Myocyte (in vitro differentiated cells): Measurements from ENCODE around the gene REXO1. TPM values are rescaled to one million over a fixed set of nuclear protein-coding genes. Genes with fewer than 3 reads are reported as not detected.

Experiments
- DNase-seq: peaks from one replicate; pipeline ENCODE4 v3.0.0-alpha.2; 2012; ENCODE audit warnings: low read depth
- total RNA-seq: library from RNA; depleted of rRNA; stranded (reverse); fragments of >200 nt; gene quantifications from 2 replicates; pipeline ENCODE4 v1.2.3, GENCODE V29; 2014

The REXO1 gene
- total RNA-seq, 1 donor from 2014 or later: 9.4 TPM

DNA sequence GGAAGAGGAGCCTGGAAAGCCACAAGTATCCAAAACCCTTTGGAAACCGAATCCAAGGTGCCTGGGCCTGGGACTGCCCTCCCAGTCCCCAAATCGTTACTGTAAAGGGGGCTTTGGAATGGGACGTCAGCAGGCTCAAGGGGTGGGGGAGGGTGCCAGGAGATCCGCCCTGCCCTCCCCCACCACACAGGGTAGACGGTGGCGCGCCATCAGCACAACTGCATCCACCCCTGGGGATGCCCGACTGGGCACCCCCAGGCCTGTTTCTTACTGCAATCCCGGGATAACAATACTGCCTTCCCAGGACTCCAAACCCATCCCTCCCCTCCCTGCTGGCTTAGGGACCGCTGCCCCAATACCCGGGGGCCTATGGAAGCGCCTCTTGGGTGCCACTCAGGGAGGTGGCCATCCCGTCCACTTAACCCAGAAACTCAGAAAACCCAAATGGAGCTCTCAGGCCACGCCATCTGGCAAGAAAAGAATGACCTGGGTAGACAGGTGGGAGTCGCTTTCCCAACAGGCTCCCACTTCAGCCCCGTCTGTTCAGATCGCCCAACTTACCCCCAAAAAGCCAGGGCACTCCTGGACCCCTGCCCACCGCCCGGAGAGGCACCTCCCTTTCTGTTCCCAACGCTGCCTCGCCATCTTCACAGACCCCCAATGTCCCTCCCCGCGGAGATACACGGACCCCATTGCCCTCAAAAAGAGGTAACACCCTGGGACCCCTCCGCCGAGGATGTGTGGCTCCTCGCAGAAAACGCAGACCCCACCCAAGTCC is 12.7 kb upstream of the REXO1 start:
- DNase-seq: no peak

GRCh38 chr19:1860042-1860775 is 11.9 kb upstream of the REXO1 start:
- peak; percentile 62 for DNase-seq

- DNase-seq: no peak
Measured at GRCh38 chr19:1859331-1859781, 11.1 kb upstream of the REXO1 start.

- no peak for DNase-seq
Measured at GRCh38 chr19:1858412-1859081, 10.3 kb upstream of the REXO1 start.

DNA sequence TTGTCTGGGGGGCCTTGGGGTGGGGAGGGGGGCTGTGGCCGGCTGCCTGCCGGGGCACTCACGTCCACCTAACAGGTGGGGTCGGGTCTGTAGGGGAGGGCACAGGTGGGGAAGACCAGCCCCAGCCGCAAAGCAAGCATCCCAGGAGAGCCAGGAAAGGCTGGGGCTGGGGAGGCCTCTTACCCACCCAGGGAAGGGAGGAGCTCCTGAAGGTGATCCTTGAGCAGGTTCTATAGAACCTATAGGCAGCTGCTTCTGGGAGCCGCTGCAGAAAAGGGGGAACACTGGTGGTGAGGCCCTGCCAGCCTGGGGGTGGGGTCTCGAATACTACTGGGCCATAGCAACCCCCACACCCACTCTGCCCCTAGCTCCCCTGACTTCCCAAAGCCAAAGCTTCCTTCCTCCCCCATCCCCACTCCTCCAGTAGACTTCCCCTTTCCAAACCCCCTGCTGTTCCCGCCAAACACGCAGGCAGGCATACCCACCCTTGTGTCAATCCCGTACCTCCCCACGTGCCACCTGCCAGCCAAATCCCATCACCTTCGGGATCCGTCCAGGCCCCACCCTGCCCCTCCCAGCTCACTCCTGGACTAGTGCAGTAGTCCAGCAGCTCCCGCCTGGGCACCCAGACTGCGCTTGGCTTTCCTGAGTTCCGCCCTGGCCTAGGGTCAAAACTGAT is 9.5 kb upstream of the REXO1 start:
- DNase-seq: no peak

DNA sequence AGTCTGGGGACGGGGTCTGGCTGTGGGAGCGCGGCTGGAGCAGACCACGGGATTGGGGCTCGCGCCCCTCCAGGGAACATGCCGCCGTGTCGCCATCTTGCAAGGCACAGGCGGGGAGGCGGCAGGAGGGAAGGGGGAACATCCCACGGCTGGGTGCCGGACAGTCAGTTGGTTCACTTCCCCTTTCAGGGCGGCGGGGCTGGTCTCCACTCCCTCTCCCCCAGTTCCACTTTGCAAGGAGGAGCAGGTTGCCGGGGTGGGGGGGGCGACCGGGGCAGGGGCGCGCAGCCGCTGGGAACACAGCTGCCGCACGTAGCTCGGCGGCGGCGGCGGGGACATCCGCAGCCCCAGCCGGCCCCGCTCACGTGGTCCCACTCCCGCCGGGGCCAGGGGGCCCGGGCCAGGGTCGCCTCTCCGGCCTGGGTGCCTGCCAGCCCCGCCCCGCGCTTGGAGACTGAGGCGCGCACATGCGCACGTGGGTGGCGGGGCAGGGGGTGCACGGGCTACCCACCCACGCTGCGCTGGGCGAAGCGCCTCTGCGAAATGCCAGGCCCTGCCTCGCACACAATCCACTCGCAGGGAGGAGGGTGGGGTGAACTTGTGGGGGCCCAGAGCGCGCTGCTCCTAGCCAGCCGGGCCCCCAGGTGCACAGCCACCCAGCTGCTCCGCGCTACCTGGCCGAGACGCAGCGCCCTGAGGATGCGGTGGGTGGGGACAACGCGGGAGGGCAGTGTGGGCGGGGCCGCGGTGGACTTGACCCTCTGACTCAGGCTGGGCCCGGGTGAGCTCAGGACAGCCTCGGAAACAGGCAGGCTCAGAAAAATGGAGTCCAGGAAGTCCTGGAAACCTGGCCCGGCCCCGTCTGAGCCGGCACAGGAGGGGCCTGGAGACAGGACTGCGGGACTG is 8.7 kb upstream of the REXO1 start:
- DNase-seq: peak; percentile 69

DNA sequence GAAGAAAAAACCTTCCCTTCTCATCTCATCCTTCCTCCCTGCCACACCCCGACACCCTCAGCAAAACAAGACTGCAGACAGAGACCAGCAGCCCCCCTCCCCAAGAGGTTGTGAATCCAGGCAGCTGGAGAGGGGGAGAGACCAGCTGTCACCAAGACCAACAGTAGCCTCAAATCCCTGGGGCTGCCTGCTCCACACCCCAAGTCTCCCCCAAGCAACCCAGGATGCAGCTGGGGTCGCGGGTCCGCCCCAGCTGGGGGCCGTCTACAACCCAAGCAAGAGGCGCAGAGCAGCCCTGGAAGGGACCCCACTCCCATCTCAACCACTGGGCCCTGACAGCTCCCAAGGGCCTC is 8.0 kb upstream of the REXO1 start:
- peak; percentile 74 for DNase-seq

DNA sequence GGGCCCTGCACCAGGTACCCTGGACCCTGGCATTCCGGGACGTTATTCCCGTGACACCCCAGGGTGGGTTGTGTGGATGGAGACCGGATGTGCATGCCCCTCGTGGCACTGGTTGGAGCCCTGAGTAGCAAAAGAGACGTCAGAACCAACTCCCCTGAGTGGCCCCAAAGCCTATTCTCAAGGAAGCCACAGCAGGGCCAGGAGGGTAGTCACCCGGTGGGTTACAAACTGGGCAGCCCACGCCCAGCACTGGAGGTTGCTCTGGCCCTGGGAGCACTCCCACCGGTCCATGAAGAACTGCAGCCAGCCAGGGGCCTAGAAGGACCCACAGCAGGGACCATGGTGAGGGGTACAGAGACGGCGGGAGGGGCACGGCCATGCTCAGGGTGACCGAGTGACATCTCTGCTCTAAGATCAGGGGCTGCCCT is 7.6 kb upstream of the REXO1 start:
- DNase-seq: peak; percentile 56

- peak; percentile 91 for DNase-seq
Measured at GRCh38 chr19:1855040-1855827, 7.0 kb upstream of the REXO1 start.

- DNase-seq: no peak
Measured at GRCh38 chr19:1854542-1855039, 6.3 kb upstream of the REXO1 start.

DNA sequence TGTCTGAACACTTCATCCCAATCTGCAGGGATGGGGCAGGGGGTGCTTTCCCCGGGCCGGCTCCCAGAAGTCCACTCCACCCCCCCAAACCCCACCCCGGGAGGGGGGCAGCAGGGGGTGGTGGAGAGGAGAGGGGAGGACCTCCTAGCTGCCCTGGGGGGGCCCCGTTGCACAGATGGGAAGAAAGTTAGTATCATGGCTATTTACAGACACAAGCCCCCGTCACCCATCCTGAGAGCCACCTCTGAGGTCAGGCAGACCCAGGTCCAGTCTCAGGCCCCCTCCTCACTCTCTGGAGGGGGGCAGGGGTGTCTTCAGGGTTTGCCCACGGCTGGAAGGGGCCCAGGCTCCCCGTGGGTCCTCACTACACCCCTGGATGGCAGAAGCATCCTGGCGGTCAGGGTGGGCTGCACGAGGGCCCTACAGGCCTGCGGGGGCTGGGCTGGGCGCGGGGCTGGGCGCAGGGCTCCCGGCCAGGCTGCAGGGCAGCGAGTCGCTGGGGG is 5.8 kb upstream of the REXO1 start:
- DNase-seq: no peak

- DNase-seq: peak; percentile 67
Measured at GRCh38 chr19:1853295-1854038, 5.2 kb upstream of the REXO1 start.

DNA sequence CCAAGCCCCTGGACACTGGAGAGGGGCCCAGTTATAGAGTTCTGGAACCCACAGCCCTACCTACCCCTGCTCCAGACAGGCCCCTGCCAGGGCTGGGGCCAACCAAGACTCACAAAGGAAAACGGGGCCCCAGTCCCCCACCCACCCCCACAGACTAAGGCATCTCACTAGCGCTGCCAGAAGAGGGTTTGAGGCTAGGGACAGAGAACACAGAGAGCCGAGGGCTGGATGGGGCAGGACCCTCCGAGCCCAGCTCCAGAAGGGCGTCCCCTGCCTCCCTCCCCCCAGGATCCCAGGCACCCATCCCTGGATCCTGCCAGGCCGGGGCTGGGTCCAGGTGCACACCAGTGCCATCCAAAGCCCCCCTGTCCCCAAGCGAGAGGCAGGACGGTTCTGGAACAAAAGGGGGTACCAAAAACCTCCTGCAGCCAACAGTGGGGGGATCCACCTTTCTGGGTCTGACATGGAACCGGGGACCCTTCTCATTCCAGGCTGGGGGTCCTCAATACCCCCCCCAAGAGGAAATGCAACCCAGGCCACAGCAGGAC is 4.4 kb upstream of the REXO1 start:
- DNase-seq: no peak

DNA sequence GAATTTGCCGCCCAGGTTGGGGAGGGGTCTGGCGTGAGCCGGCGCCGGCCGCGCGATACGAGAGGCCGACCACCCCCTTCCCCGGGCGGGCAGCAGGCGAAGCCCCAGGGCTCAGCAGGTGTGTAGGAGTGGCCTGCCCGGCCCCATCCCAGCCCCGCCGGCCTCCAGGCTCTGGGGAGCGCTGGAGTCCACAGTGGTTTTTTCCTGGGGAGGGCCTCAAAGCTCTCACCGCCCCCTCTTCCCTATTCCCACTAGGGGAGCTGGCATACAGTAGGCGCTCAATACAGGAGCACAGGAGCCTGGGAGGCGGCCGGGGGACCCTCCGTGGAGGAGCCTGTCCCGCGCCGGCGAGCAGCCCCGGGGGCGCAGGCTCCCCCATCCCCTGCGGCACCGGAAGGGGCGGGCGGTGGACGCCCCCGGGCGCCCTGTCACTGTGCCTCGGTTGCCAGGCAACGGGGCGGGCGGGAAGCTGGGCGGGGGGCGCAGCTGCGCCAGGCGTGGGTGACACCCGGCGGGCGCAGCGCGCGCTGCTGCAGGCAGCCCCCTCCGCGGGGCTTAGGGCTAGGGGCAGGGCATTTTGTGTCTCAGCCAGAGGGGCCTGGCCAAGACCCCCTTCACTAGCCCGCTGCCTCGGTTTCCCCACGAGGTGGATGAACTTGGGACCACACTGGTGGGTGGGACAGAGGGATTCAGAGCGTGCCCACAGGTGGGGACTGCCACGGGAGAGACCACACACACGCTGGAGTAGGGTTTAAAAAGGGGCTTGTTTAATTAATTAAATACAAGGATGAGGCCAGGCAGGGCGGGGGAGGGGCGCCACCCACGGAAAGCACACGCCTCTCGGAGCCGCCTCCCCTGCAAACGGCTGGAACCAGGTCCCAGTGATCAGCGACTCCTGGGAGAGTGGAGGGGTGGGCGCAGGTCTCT is 3.6 kb upstream of the REXO1 start:
- DNase-seq: no peak

DNA sequence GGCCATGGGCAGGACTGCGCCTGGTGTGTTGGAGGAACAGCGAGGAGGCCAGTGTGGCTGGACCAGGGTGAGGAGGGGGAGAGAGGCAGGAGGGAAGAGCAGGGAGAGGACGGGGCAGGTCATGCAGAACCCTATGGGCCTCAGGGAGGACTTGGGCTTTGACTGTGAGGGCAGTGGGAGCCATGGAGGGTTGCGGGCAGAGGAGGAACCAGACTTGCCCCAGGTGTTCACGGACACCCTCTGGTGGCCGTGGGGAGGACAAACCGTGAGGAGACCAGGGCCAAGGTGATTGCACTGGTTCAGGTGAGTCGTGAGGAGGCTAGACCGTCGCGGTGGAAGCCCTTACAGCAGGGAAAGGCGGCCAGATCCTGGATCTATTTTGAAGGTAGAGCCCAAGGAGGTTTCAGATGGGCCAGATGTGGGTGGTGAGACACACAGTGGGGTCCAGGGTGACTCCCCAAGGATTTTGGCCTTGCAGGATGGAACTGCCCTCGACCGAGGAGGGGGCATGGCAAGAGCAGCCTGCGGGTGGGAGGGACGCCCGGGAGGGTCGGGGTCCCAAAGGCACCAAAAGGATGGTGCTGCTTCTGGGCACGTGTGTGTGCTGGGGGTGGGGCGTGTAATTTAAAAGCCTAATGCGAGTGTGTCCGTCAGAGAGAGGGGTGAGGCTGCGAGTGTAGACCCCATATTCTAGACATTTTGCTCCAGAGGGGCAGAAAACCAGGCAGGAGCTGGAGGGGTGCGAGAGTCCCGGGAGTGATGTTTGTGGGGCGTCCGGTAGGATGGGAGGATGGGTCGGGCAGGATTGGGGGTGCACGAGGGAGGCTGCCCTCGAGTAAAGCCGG is 2.7 kb upstream of the REXO1 start:
- DNase-seq: no peak

GRCh38 chr19:1849886-1850398 is 1.7 kb upstream of the REXO1 start:
- DNase-seq: no peak
